Gastroesophageal sphincter (tissue), 4 donors: ENCODE measurements around the gene ALS2. TPM values are rescaled to one million over a fixed set of nuclear protein-coding genes. Genes with fewer than 3 reads are reported as not detected.

ENCODE experiments used
- ATAC-seq: fragments of 150-250 bp; one replicate; pipeline ENCODE4 v1.9.1; 2016; ENCODE audit warnings: mild to moderate bottlenecking, moderate library complexity
- H3K27ac ChIP-seq, 4 donors: fragments of 200-600 bp; sonication (generic) in 3 of 4; 1 replicate in 3 of 4; 2 replicates in 1 of 4; pipeline ENCODE4 v1.5.1; 2016 to 2019
- H3K27me3 ChIP-seq: fragments of 200-600 bp; sonication (generic); one replicate; pipeline ENCODE4 v1.5.1; 2019
- H3K36me3 ChIP-seq, 2 donors: fragments of 200-600 bp; sonication (generic); one replicate each; pipeline ENCODE4 v1.5.1; 2019; ENCODE audit warnings: control low read depth in 1 of 2
- H3K4me1 ChIP-seq, 3 donors: fragments of 200-600 bp; sonication (generic); 1 replicate in 2 of 3; 2 replicates in 1 of 3; pipeline ENCODE4 v1.5.1; 2016 to 2019; ENCODE audit warnings: control low read depth in 2 of 3
- H3K4me3 ChIP-seq, 2 donors: fragments of 200-600 bp; sonication (generic); one replicate each; pipeline ENCODE4 v1.5.1; 2019; ENCODE audit warnings: mild to moderate bottlenecking in 1 of 2, moderate library complexity in 1 of 2
- H3K9me3 ChIP-seq, 3 donors: fragments of 200-600 bp; sonication (generic); one replicate each; pipeline ENCODE4 v1.5.1; 2017 to 2019; ENCODE audit warnings: control low read depth in 2 of 3
- CTCF ChIP-seq, 4 experiments: fragments of 200-600 bp in 2 of 4; fragments of 450-650 bp in 2 of 4; sonication (generic) in 1 of 4; IDR thresholded peaks; one replicate each; pipeline ENCODE4 v1.5.1; 2017 to 2019; ENCODE audit warnings: antibody characterized with exemption in 4 of 4, mild to moderate bottlenecking in 2 of 4, moderate library complexity in 2 of 4
- EP300 ChIP-seq: sonication (generic); formaldehyde crosslinking; IDR thresholded peaks from one replicate; pipeline ENCODE4 v1.6.1; 2017; ENCODE audit warnings: antibody characterized with exemption, mild to moderate bottlenecking
- POLR2A ChIP-seq, 2 donors: fragments of 450-650 bp; IDR thresholded peaks; one replicate each; pipeline ENCODE4 v1.6.1; 2017; ENCODE audit warnings: antibody characterized with exemption in 2 of 2, mild to moderate bottlenecking in 2 of 2, moderate library complexity in 1 of 2
- POLR2AphosphoS5 ChIP-seq: sonication (generic); formaldehyde crosslinking; IDR thresholded peaks from one replicate; pipeline ENCODE4 v1.6.1; 2017; ENCODE audit warnings: antibody characterized with exemption
- WGBS, 2 donors: methylation state at CpG; one replicate each; pipeline ENCODE4 v1.1.5; 2018; ENCODE audit warnings: low coverage in 1 of 2; 5-methylcytosine and 5-hydroxymethylcytosine counted together
- total RNA-seq, 4 donors: library from RNA; depleted of rRNA; stranded (reverse); fragments of >200 nt; gene quantifications; one replicate each; pipeline ENCODE4 v1.1.0, GENCODE V29; 2016

Gene ALS2
- total RNA-seq, 4 donors from 2014 or later, result 15.2 to 26.7 (median 20.8) TPM

DNA sequence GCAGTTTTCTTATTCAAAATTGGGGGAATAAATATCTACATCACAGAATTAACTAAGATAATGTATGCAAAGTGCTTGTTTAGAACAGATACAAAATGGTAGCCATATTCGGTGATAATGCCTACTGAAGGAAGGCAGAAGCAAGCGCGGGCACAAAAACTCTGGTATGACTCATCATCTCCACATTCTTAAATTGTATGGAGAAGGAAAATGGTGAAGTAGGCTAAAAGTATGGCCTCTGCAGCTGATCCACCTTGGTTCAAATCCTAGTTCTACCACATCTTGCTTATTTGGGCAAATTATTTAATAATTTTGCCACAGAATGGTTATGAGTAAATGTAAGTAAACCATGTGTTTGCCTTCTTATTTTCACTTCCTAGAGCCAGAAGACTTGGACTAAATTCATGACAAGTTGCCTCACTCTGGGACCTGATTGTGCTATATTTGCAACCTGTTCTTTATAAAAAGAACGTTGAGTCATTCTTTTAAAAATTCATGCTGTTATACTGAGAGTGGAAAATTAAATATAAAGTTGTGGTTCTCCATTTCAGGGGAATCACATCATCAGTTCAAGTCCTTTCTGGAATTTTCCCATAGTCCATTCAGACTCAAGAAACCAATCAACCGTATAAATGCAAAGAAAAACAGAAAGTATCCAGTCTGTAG is 16.6 kb upstream of the ALS2 start:
- TF ChIP-seq CTCF (IDR thresholded peaks at IDR 0.05) (no peak), POLR2A (IDR thresholded peaks at IDR 0.05) (no peak), EP300 (no peak), POLR2AphosphoS5 (no peak)
- WGBS, 2 donors, result 54 to 58% methylated on average over 5 of the region's 5 CpGs
- Histone ChIP-seq H3K27ac (no peak overlapping the region), H3K4me1 (no peaks in the 10 kb centered on the region), H3K27me3 (no peaks in the 10 kb centered on the region), H3K9me3 (no peaks in the 10 kb centered on the region), H3K36me3 (no peaks in the 10 kb centered on the region), H3K4me3 (no peak overlapping the region)
- ATAC-seq, result no peak

DNA sequence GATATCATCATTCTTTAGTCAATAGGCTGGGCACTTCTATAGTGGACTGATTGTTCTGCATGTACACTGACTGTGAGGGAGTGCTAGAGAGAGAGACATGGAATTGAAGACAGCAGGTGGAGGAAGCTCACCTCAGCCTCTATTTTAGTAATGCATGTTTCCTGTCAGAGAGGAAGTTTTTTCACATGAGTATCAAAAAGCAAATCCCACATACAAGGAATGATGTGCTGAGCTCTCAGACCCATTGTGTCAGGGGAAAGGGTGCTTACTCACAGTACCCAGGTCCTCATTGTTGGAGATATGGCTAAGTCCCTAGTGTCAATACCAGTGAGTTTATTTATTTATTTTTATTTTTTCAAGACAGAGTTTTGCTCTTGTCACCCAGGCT is 15.7 kb upstream of the ALS2 start:
- Histone ChIP-seq H3K9me3 (no peaks in the 10 kb centered on the region), H3K36me3 (no peaks in the 10 kb centered on the region), H3K4me3 (no peak overlapping the region), H3K27me3 (peaks cover 4% of the 10 kb centered on the region), H3K4me1 (no peaks in the 10 kb centered on the region), H3K27ac (no peak overlapping the region)
- no peak for ATAC-seq
- TF ChIP-seq POLR2AphosphoS5, result no peak
- TF ChIP-seq POLR2A (IDR thresholded peaks at IDR 0.05), result no peak
- no peak for TF ChIP-seq CTCF (IDR thresholded peaks at IDR 0.05)
- no peak for TF ChIP-seq EP300

DNA sequence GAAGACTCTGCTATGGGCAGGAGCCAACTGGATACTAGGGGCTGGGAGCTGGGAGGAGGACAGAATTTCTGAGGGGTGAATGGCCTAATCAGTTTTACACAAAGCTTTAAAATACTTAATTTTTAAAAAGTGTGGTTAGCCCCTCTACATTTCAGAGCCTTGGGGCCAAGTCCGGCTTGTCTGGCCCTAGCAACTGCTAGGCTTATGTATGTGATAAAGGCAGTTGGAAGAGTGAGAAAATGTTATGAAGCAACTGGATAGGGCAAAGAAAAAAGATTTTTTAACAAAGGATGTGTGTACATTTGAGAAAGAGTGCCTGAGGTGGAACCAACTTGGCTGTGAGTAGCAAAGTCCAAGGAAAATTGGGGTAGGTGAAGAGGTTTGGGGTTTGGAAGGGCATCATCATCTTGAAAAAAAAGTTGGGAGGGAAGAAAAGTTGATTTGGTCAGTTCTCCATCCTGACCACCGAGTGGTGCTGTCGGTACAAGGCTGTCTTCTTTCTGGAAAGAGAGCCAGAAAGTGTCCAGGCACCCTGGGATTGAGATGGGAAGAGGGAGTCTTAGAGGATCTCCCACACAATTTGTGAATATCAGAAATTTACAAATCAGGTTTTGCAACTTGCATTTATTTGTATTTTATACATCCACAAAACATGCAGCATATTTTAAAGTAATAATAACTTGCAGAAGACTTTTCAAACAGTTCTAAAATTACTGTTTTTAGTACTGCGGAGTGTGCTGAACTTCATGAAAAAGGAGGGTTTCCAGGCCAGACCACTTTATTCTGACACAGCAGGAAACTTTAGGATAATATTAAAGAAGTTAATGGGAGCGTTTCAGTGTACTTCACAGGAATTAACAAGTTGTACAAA is 15.1 kb upstream of the ALS2 start:
- TF ChIP-seq POLR2A (IDR thresholded peaks at IDR 0.05) (no peak), CTCF (IDR thresholded peaks at IDR 0.05) (peak in 3 of 4 experiments; percentile 63 to 69 (median 66)), EP300 (no peak), POLR2AphosphoS5 (no peak)
- no peak overlapping the region for H3K27ac ChIP-seq
- no peak overlapping the region for H3K4me3 ChIP-seq
- H3K9me3 ChIP-seq, result no peaks in the 10 kb centered on the region
- H3K36me3 ChIP-seq, result no peaks in the 10 kb centered on the region
- WGBS, 2 donors, result 29 to 49% methylated on average over 3 to 5 of the region's 5 CpGs
- ATAC-seq, result no peak
- H3K4me1 ChIP-seq, result no peaks in the 10 kb centered on the region
- H3K27me3 ChIP-seq, result peaks cover 6% of the 10 kb centered on the region

GRCh38 chr2:201794294-201794693 is 13.6 kb upstream of the ALS2 start:
- TF ChIP-seq POLR2A (IDR thresholded peaks at IDR 0.05), result no peak
- no peak for TF ChIP-seq CTCF (IDR thresholded peaks at IDR 0.05)
- TF ChIP-seq POLR2AphosphoS5, result no peak
- no peak for TF ChIP-seq EP300
- H3K4me3 ChIP-seq, result no peak overlapping the region
- peaks cover 6% of the 10 kb centered on the region for H3K27me3 ChIP-seq
- no peaks in the 10 kb centered on the region for H3K36me3 ChIP-seq
- ATAC-seq, result no peak
- no peak overlapping the region for H3K27ac ChIP-seq
- WGBS, 2 donors, result 53 to 77% methylated on average over 5 to 6 of the region's 6 CpGs
- no peaks in the 10 kb centered on the region for H3K4me1 ChIP-seq
- no peaks in the 10 kb centered on the region for H3K9me3 ChIP-seq

DNA sequence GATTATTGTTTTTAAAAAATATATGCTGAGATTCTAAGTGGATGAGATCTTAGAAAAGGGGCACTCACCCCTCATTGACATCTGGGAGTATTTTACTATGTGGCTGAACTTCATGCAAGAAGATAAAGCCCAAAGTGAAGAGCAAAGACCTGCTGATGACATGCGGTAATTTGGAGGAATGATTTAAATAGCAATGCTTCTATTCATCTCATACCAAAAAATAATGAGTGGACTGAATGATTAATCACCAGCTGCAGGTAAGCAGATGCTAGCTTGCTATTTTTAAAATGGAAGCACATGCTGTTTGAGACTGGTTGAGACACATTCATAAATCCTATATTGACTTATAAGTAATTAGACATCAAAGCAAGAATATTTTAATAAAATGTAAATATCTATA is 12.9 kb upstream of the ALS2 start:
- 86 to 100% methylated on average over 1 of the region's 1 CpG for WGBS, 2 donors
- Histone ChIP-seq H3K4me3 (no peak overlapping the region), H3K27ac (no peak overlapping the region), H3K9me3 (no peaks in the 10 kb centered on the region), H3K27me3 (peaks cover 6% of the 10 kb centered on the region), H3K4me1 (no peaks in the 10 kb centered on the region), H3K36me3 (no peaks in the 10 kb centered on the region)
- no peak for ATAC-seq
- TF ChIP-seq POLR2AphosphoS5 (no peak), POLR2A (IDR thresholded peaks at IDR 0.05) (no peak), CTCF (IDR thresholded peaks at IDR 0.05) (no peak), EP300 (no peak)
